SU-DHL-6 (cell line): ENCODE data around the gene FABP7.

Experiments
- H2AFZ ChIP-seq: fragments of 200-600 bp; sonication (generic); 2 replicates; pipeline ENCODE4 v1.6.1; 2014; ENCODE audit warnings: low read depth, mild to moderate bottlenecking, moderate library complexity, mixed read lengths, antibody characterized with exemption, low read length; ENCODE audit not compliant: severe bottlenecking
- H3F3A ChIP-seq: fragments of 200-600 bp; shearing (Covaris generic); 2 replicates; pipeline ENCODE4 v1.6.0; 2016; ENCODE audit warnings: antibody characterized with exemption, mild to moderate bottlenecking; ENCODE audit not compliant: insufficient read depth
- H3K27ac ChIP-seq: fragments of 200-600 bp; sonication (generic); 2 replicates; pipeline ENCODE4 v1.5.1; 2016; ENCODE audit warnings: low read depth, mild to moderate bottlenecking, low read length, moderate library complexity, mixed read lengths
- H3K27me3 ChIP-seq: fragments of 200-600 bp; sonication (generic), shearing (Covaris generic); 2 replicates; pipeline ENCODE4 v1.6.0; 2014; ENCODE audit warnings: mild to moderate bottlenecking, low read length
- H3K36me3 ChIP-seq: fragments of 200-600 bp; sonication (generic); 2 replicates; pipeline ENCODE4 v1.6.1; 2014; ENCODE audit warnings: mild to moderate bottlenecking, low read length, mixed read lengths
- H3K4me2 ChIP-seq: fragments of 300-600, 200-600 bp; shearing (Covaris generic), sonication (generic); 2 replicates; pipeline ENCODE4 v1.6.0; 2014; ENCODE audit warnings: low read length, low read depth, mild to moderate bottlenecking; ENCODE audit not compliant: poor library complexity, severe bottlenecking
- H3K4me3 ChIP-seq: fragments of 200-600 bp; sonication (generic); 2 replicates; pipeline ENCODE4 v1.5.1; 2014; ENCODE audit warnings: antibody characterized with exemption, low read length, mild to moderate bottlenecking, mixed read lengths; ENCODE audit not compliant: insufficient read depth, poor library complexity, severe bottlenecking
- H3K79me2 ChIP-seq: fragments of 200-600 bp; sonication (generic); 2 replicates; pipeline ENCODE4 v1.6.1; 2014; ENCODE audit warnings: mild to moderate bottlenecking, low read length, moderate library complexity; ENCODE audit not compliant: insufficient read depth
- H3K9ac ChIP-seq: fragments of 200-600 bp; sonication (generic); 2 replicates; pipeline ENCODE4 v1.7.0; 2014; ENCODE audit warnings: mild to moderate bottlenecking, low read length
- H3K9me2 ChIP-seq: fragments of 200-600 bp; sonication (generic); replicated peaks from 2 replicates; pipeline ENCODE4 v1.6.1; 2014; ENCODE audit warnings: low read length; ENCODE audit not compliant: insufficient read depth
- H3K9me3 ChIP-seq: fragments of 200-600 bp; sonication (generic); 2 replicates; pipeline ENCODE4 v1.6.1; 2014; ENCODE audit warnings: low read length, mixed read lengths; ENCODE audit not compliant: insufficient read depth
- H4K20me1 ChIP-seq: fragments of 200-600 bp; sonication (generic); 2 replicates; pipeline ENCODE4 v1.6.1; 2014; ENCODE audit warnings: low read depth, mild to moderate bottlenecking, antibody characterized with exemption, low read length, moderate library complexity, mixed read lengths
- CTCF ChIP-seq: fragments of 200-600 bp; sonication (generic); IDR thresholded peaks from one replicate; pipeline ENCODE4 v1.5.1; 2017; ENCODE audit warnings: antibody characterized with exemption, mild to moderate bottlenecking, low read length, moderate library complexity; ENCODE audit not compliant: insufficient read depth, poor library complexity, severe bottlenecking
- EZH2phosphoT487 ChIP-seq: fragments of 200-600 bp; sonication (generic), shearing (Covaris generic); conservative IDR thresholded peaks from 2 replicates; pipeline ENCODE4 v1.6.1; 2018; ENCODE audit warnings: mild to moderate bottlenecking, antibody characterized with exemption, low read length, moderate library complexity, mixed read lengths

Gene FABP7

GRCh38 chr6:122817766-122818165 lies 38.2 kb downstream of the FABP7 start:
- TF ChIP-seq EZH2phosphoT487 = no peak
- TF ChIP-seq CTCF = no peak
- Histone ChIP-seq H3K79me2 (no peaks in the 10 kb centered on the region), H3K36me3 (no peaks in the 10 kb centered on the region), H3K9me3 (no peaks in the 10 kb centered on the region), H2AFZ (no peak overlapping the region), H3K4me2 (no peak overlapping the region), H4K20me1 (no peaks in the 10 kb centered on the region), H3K27ac (no peak overlapping the region), H3K9me2 (no peaks in the 10 kb centered on the region), H3K27me3 (no peaks in the 10 kb centered on the region), H3K9ac (no peak overlapping the region), H3F3A (no peaks in the 10 kb centered on the region), H3K4me3 (no peak overlapping the region)

- Histone ChIP-seq H3K4me2 (no peak overlapping the region), H3K9me3 (no peaks in the 10 kb centered on the region), H3K4me3 (no peak overlapping the region), H3K9me2 (no peaks in the 10 kb centered on the region), H3K36me3 (no peaks in the 10 kb centered on the region), H3K27me3 (no peaks in the 10 kb centered on the region), H3K79me2 (no peaks in the 10 kb centered on the region), H2AFZ (no peak overlapping the region), H3K27ac (no peak overlapping the region), H3F3A (no peaks in the 10 kb centered on the region), H3K9ac (no peak overlapping the region), H4K20me1 (no peaks in the 10 kb centered on the region)
- no peak for TF ChIP-seq EZH2phosphoT487
- no peak for TF ChIP-seq CTCF
Measured at GRCh38 chr6:122818866-122819265, 39.4 kb downstream of the FABP7 start.

GRCh38 chr6:122821095-122821494 lies 41.6 kb downstream of the FABP7 start:
- Histone ChIP-seq H3K36me3 (no peaks in the 10 kb centered on the region), H4K20me1 (no peaks in the 10 kb centered on the region), H3K27me3 (no peaks in the 10 kb centered on the region), H3K9ac (no peak overlapping the region), H3K4me3 (no peak overlapping the region), H3K9me3 (no peaks in the 10 kb centered on the region), H2AFZ (no peak overlapping the region), H3F3A (no peaks in the 10 kb centered on the region), H3K27ac (no peak overlapping the region), H3K9me2 (no peaks in the 10 kb centered on the region), H3K4me2 (no peak overlapping the region), H3K79me2 (no peaks in the 10 kb centered on the region)
- TF ChIP-seq CTCF = no peak

- no peak overlapping the region for H2AFZ ChIP-seq
- no peaks in the 10 kb centered on the region for H3K27me3 ChIP-seq
- no peaks in the 10 kb centered on the region for H3K36me3 ChIP-seq
- H3K9ac ChIP-seq = no peak overlapping the region
- H3K4me2 ChIP-seq = no peak overlapping the region
- H3K79me2 ChIP-seq = no peaks in the 10 kb centered on the region
- TF ChIP-seq EZH2phosphoT487 (no peak), CTCF (no peak)
- no peak overlapping the region for H3K27ac ChIP-seq
- H3K9me3 ChIP-seq = no peaks in the 10 kb centered on the region
- no peaks in the 10 kb centered on the region for H4K20me1 ChIP-seq
- H3K4me3 ChIP-seq = no peak overlapping the region
- no peaks in the 10 kb centered on the region for H3F3A ChIP-seq
- no peaks in the 10 kb centered on the region for H3K9me2 ChIP-seq
Measured at GRCh38 chr6:122825163-122825562, 45.6 kb downstream of the FABP7 start.
